Measurements from ENCODE around the gene PSMA8.
"Not testable (repeated sequence)": the region's sequence is repeated elsewhere in the genome, so short reads cannot be mapped to it uniquely, and the experiment has no call there.

PSMA8 gene

DNA sequence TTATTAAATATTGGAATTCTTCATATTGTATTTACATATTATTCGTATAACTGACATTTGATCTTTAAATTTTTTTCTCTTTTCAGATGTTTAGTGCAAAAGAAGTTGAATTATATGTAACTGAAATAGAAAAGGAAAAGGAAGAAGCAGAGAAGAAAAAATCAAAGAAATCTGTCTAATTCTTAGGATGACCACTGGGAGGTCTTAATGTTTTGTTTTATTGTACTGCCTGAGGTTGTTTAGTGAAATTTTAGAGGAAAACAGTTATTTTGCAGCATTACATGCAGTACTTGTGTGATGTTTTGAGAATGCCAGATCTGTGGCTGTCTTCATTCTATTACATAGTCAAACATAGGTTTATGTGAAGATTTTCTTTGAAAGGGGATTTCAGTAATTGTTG lies 58.6 kb downstream of the PSMA8 start:
- Histone ChIP-seq H3K9me3 (no peaks in the 10 kb centered on the region), H3K27me3 (no peaks in the 10 kb centered on the region), H3K4me1 (ENCODE audit: control insufficient read depth in 1 of 2, insufficient read depth in 1 of 2, low read depth in 1 of 2, low read length in 1 of 2) (no peaks in the 10 kb centered on the region), H3K36me3 (no peaks in the 10 kb centered on the region), H3K4me3 (ENCODE audit: low read depth in 1 of 2, low read length in 1 of 2) (no peak overlapping the region), H3K27ac (no peak overlapping the region)
- TF ChIP-seq, protein P1, sequence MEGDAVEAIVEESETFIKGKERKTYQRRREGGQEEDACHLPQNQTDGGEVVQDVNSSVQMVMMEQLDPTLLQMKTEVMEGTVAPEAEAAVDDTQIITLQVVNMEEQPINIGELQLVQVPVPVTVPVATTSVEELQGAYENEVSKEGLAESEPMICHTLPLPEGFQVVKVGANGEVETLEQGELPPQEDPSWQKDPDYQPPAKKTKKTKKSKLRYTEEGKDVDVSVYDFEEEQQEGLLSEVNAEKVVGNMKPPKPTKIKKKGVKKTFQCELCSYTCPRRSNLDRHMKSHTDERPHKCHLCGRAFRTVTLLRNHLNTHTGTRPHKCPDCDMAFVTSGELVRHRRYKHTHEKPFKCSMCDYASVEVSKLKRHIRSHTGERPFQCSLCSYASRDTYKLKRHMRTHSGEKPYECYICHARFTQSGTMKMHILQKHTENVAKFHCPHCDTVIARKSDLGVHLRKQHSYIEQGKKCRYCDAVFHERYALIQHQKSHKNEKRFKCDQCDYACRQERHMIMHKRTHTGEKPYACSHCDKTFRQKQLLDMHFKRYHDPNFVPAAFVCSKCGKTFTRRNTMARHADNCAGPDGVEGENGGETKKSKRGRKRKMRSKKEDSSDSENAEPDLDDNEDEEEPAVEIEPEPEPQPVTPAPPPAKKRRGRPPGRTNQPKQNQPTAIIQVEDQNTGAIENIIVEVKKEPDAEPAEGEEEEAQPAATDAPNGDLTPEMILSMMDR (IDR thresholded peaks at IDR 0.05), result no peak

DNA sequence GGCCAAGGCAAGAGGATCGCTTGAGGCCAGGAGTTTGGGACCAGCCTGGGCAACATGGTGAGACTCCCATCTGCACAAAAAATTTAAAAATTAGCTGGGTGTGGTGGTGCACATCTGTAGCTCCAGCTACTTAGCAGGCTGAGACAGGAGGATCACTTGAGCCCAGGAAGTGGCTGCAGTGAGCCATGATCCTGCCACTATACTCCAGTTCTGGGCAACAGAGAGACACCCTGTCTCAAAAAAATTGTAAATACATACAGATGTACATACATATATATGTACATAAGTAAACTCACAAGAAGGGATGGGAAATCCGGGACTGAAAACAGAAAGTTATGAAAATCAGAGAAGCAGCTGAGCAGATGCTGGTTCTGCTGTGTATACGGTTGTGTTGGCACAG lies 62.9 kb downstream of the PSMA8 start:
- Histone ChIP-seq H3K9me3 (no peaks in the 10 kb centered on the region), H3K27me3 (no peaks in the 10 kb centered on the region), H3K27ac (no peak overlapping the region), H3K4me3 (ENCODE audit: low read depth in 1 of 2, low read length in 1 of 2) (no peak overlapping the region), H3K36me3 (no peaks in the 10 kb centered on the region), H3K4me1 (ENCODE audit: control insufficient read depth in 1 of 2, insufficient read depth in 1 of 2, low read depth in 1 of 2, low read length in 1 of 2) (no peaks in the 10 kb centered on the region)
- TF ChIP-seq, protein P1 (IDR thresholded peaks at IDR 0.05), result no peak

DNA sequence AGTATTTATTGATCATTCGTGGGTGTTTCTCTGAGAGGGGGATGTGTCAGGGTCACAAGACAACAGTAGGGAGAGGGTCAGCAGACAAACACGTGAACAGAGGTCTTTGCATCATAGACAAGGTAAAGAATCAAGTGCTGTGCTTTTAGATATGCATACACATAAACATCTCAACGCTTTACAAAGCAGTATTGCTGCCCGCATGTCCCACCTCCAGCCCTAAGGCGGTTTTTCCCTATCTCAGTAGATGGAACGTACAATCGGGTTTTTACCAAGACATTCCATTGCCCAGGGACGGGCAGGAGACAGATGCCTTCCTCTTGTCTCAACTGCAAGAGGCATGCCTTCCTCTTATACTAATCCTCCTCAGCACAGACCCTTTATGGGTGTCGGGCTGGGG lies 68.3 kb downstream of the PSMA8 start:
- H3K4me3 ChIP-seq (ENCODE audit: low read depth in 1 of 2, low read length in 1 of 2); H3K27me3 ChIP-seq; H3K27ac ChIP-seq; H3K36me3 ChIP-seq; H3K9me3 ChIP-seq; H3K4me1 ChIP-seq (ENCODE audit: control insufficient read depth in 1 of 2, insufficient read depth in 1 of 2, low read depth in 1 of 2, low read length in 1 of 2): not testable (repeated sequence)

DNA sequence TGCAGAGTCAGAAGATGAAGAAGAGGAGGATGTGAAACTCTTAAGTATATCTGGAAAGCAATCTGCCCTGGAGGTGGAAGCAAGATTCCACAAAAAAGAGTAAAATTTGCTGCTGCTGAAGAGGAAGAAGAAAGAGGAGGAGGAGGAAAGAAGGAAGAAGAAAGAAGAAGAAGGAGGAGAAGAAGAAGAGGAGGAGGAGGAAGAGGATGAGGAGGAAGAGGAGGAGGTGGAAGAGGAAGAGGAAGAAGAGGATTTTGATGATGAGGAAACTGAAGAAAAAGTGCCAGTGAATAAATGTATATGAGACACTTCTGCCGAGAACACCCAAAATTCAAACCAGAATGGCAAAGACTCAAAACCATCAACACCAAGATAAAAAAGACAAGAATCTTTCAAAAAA lies 71.6 kb downstream of the PSMA8 start:
- no peak overlapping the region for H3K27ac ChIP-seq
- no peaks in the 10 kb centered on the region for H3K36me3 ChIP-seq
- no peaks in the 10 kb centered on the region for H3K9me3 ChIP-seq
- TF ChIP-seq, protein P1 (IDR thresholded peaks at IDR 0.05), result no peak
- H3K4me3 ChIP-seq (ENCODE audit: low read depth in 1 of 2, low read length in 1 of 2), result no peak overlapping the region
- H3K4me1 ChIP-seq (ENCODE audit: control insufficient read depth in 1 of 2, insufficient read depth in 1 of 2, low read depth in 1 of 2, low read length in 1 of 2), result no peaks in the 10 kb centered on the region
- no peaks in the 10 kb centered on the region for H3K27me3 ChIP-seq

DNA sequence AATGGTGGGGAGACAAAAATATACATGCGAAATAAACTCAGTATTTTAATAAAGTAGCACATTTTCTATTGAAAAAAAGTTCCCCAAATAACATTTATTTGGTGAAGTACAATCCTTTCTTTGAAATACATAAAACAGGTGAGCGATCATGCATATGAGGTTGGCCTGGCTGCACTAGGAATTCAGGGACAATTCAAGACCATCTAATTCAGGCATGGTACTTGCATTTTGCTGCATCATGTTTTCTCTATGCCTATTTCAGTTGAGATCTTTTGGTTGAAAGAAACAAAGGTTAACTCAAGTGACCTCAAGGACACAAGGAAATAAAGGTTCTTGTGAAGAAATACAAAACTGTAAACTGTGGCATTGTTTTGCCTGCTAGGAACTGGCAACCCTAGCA lies 72.8 kb downstream of the PSMA8 start:
- no peak overlapping the region for H3K27ac ChIP-seq
- H3K4me1 ChIP-seq (ENCODE audit: control insufficient read depth in 1 of 2, insufficient read depth in 1 of 2, low read depth in 1 of 2, low read length in 1 of 2), result no peaks in the 10 kb centered on the region
- no peaks in the 10 kb centered on the region for H3K27me3 ChIP-seq
- no peaks in the 10 kb centered on the region for H3K9me3 ChIP-seq
- TF ChIP-seq, protein P1 (IDR thresholded peaks at IDR 0.05), result no peak
- no peak overlapping the region for H3K4me3 ChIP-seq (ENCODE audit: low read depth in 1 of 2, low read length in 1 of 2)
- H3K36me3 ChIP-seq, result no peaks in the 10 kb centered on the region

DNA sequence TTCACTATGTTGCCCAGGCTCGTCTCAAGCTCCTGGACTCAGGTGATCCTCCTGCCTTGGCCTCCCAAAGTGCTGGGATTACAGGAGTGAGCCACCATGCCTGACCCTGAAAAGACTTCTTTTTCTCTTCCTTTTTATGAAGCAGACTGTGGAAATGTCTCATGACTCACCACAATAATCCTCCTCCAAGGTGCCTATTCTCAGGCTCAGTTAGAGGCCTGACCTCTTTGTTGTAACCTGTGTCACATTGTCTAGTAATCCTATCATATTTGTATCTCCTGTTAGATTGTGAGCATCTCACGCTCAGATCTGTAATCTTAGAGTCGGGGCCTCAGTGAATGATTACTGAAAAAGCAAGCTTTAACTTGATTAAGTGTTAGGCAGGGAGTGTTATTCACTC lies 74.3 kb downstream of the PSMA8 start:
- TF ChIP-seq, protein P1 (IDR thresholded peaks at IDR 0.05), result no peak
- Histone ChIP-seq H3K27me3 (no peaks in the 10 kb centered on the region), H3K27ac (no peak overlapping the region), H3K4me3 (ENCODE audit: low read depth in 1 of 2, low read length in 1 of 2) (no peak overlapping the region), H3K4me1 (ENCODE audit: control insufficient read depth in 1 of 2, insufficient read depth in 1 of 2, low read depth in 1 of 2, low read length in 1 of 2) (no peaks in the 10 kb centered on the region), H3K36me3 (no peaks in the 10 kb centered on the region), H3K9me3 (no peaks in the 10 kb centered on the region)

Data from neutrophil (primary cell).